Heart right ventricle (tissue), 16 donors: ENCODE results near the gene SHROOM2. TPM values are rescaled to one million over a fixed set of nuclear protein-coding genes. Genes with fewer than 3 reads are reported as not detected.
A peak's percentile ranks its signal among the peaks of the same experiment; 100 is the strongest.

ENCODE experiments used
- ATAC-seq, 8 donors: fragments of 200-7000 bp; cut with Tn5 transposase; one replicate each; pipeline ENCODE4 v1.9.1; 2020; ENCODE audit warnings: mild to moderate bottlenecking in 8 of 8, moderate library complexity in 8 of 8, moderate number of reproducible peaks in 1 of 8
- DNase-seq, 2 donors: peaks; one replicate each; pipeline ENCODE4 v3.0.0-alpha.2; 2020
- H3K27ac ChIP-seq, 10 donors: fragments of 200-600 bp; sonication (generic) in 2 of 10; one replicate each; pipeline versions ENCODE4 v1.5.0 to v1.8.0; 2020 to 2022; ENCODE audit warnings: mild to moderate bottlenecking in 3 of 10
- H3K27me3 ChIP-seq, 7 donors: fragments of 200-600 bp; one replicate each; pipeline ENCODE4 v1.8.0; 2021 to 2022; ENCODE audit warnings: mild to moderate bottlenecking in 2 of 7
- H3K36me3 ChIP-seq, 9 donors: fragments of 200-600 bp; sonication (generic) in 1 of 9; one replicate each; pipeline versions ENCODE4 v1.5.0 to v1.8.0; 2020 to 2022; ENCODE audit warnings: mild to moderate bottlenecking in 2 of 9
- H3K4me1 ChIP-seq, 9 donors: fragments of 200-600 bp; sonication (generic) in 1 of 9; one replicate each; pipeline versions ENCODE4 v1.5.0 to v1.8.0; 2020 to 2022; ENCODE audit warnings: mild to moderate bottlenecking in 4 of 9
- H3K4me3 ChIP-seq, 10 donors: fragments of 200-600 bp; sonication (generic) in 2 of 10; one replicate each; pipeline versions ENCODE4 v1.5.0 to v1.8.0; 2020 to 2022; ENCODE audit warnings: mild to moderate bottlenecking in 7 of 10, moderate library complexity in 2 of 10
- H3K9me3 ChIP-seq, 11 donors: fragments of 200-600 bp in 10 of 11; sonication (generic) in 2 of 11; one replicate each; pipeline versions ENCODE4 v1.5.0 to v1.8.0; 2013 to 2022; ENCODE audit warnings: mild to moderate bottlenecking in 2 of 11, control low read depth in 1 of 11, moderate library complexity in 1 of 11
- CTCF ChIP-seq, 9 donors: fragments of 200-600 bp; sonication (generic) in 2 of 9; IDR thresholded peaks; one replicate each; pipeline versions ENCODE4 v1.5.0 to v1.8.0; 2021 to 2022; ENCODE audit warnings: antibody characterized with exemption in 9 of 9, mild to moderate bottlenecking in 5 of 9, moderate library complexity in 1 of 9
- WGBS, 2 donors: extraction: QIAGEN DNeasy Blood & Tissue Kit; methylation state at CpG; one replicate each; pipeline ENCODE4 v1.1.7; 2013; ENCODE audit warnings: inconsistent platforms in 1 of 2; 5-methylcytosine and 5-hydroxymethylcytosine counted together
- intact Hi-C, 10 donors: fragments of 100-400 bp; cut with DNase I; formaldehyde crosslinking; loops; one replicate each; pipeline versions ENCODE4 v1.11.1 to v1.14.2; 2022
- polyA plus RNA-seq, 2 donors: library from polyadenylated mRNA; stranded (reverse); fragments of 200-250 nt; gene quantifications; one replicate each; pipeline ENCODE4 v1.2.3, GENCODE V29; 2013
- total RNA-seq, 10 donors: library from RNA; stranded (reverse); fragmentation: NEBNext Ultra II Directional in 3 of 10; extraction: Animal tissue kit (Norgen Biotek cat#: 25700) in 3 of 10; gene quantifications; one replicate each; pipeline versions ENCODE4 v1.2.1 to v1.2.4, GENCODE V29; 2021 to 2023
- donor health status: Arrhythmogenic right ventricular cardiomyopathy.
- donor health status: ischemic (EF 13 %, LVEDD 7.1; RV severe dilation, severe dysfunction).
- donor health status: healthy with polysubstance abuse.
- donor health status: DM: no; HTN: yes; CAD: no.
- donor health status: DM: no; HTN: no; CAD: no.
- donor health status: ischemic (EF 25% LVEDD 6.9; RV normal size, moderate dysfunction).
- donor health status: ischemic (EF 25% LVEDD 5.7; RV mildly dilated, moderate dysfunction).
- donor health status: healthy.
- donor health status: DM: yes; HTN: yes; CAD: no.
- donor health status: Ischemic cardiomyopathy.
- donor health status: ischemic (EF 35%, LVEDD 5.7; RV mildly dilated, moderate dysfunction).
- donor health status: nonischemic (EF 11% LVEDD 7.7; RV severe dilation, severe dysfunction).
- donor health status: DM: yes; HTN: yes; CAD: no.
- donor health status: PGD.
- donor health status: ischemic (EF 29% LVEDD 5.4; RV normal size, mild dysfunction).
- donor health status: nonischemic (EF 23%, LVEDD 6.1; RV moderate dilation, normal function).

SHROOM2 gene
- total and polyA plus RNA-seq, 12 donors: 0.13 to 1.7 (median 0.44) TPM

- Histone ChIP-seq H3K4me1 (peaks cover 0 to 7% (median 0%) of the 10 kb centered on the region in 9 donors), H3K4me3 (no peak overlapping the region), H3K9me3 (no peaks in the 10 kb centered on the region), H3K36me3 (no peaks in the 10 kb centered on the region), H3K27me3 (peaks cover 0 to 4% (median 0%) of the 10 kb centered on the region in 7 donors), H3K27ac (peak overlapping the region in 9 of 10 donors; percentile 32 to 74 (median 54))
- peak; percentile 73 to 92 (median 82) for ATAC-seq
- no peak for TF ChIP-seq CTCF (IDR thresholded peaks at IDR 0.05)
- peak in 1 of 2 donors; percentile 22 for DNase-seq
- intact Hi-C loops: no loop called here
- WGBS, 2 donors: 52 to 59% methylated on average over 11 of the region's 11 CpGs
These were observed 40.7 kb upstream of the SHROOM2 start for GRCh38 chrX:9745417-9746115.

GRCh38 chrX:9746148-9746888, 39.9 kb upstream of the SHROOM2 start:
- peak in 6 of 8 donors; percentile 30 to 84 (median 68) for ATAC-seq
- Histone ChIP-seq H3K4me3 (no peak overlapping the region), H3K4me1 (peaks cover 0 to 7% (median 0%) of the 10 kb centered on the region in 9 donors), H3K36me3 (no peaks in the 10 kb centered on the region), H3K27ac (peak overlapping the region in 9 of 10 donors; percentile 32 to 74 (median 52)), H3K27me3 (peaks cover 0 to 4% (median 0%) of the 10 kb centered on the region in 7 donors), H3K9me3 (no peaks in the 10 kb centered on the region)
- no peak for DNase-seq
- intact Hi-C loops: no loop called here
- no peak for TF ChIP-seq CTCF (IDR thresholded peaks at IDR 0.05)
- WGBS, 2 donors: 28 to 39% methylated on average over 3 of the region's 3 CpGs

- ATAC-seq (no peak), DNase-seq (no peak)
- Histone ChIP-seq H3K27ac (no peak overlapping the region), H3K9me3 (no peaks in the 10 kb centered on the region), H3K4me1 (peaks cover 0 to 7% (median 0%) of the 10 kb centered on the region in 9 donors), H3K27me3 (no peaks in the 10 kb centered on the region), H3K36me3 (no peaks in the 10 kb centered on the region), H3K4me3 (no peak overlapping the region)
- 91% methylated on average over 4 of the region's 4 CpGs for WGBS, 2 donors
- intact Hi-C loops: no loop called here
- TF ChIP-seq CTCF (IDR thresholded peaks at IDR 0.05): no peak
These were observed 38.6 kb upstream of the SHROOM2 start for GRCh38 chrX:9747644-9748043.

- TF ChIP-seq CTCF (IDR thresholded peaks at IDR 0.05): no peak
- H3K36me3 ChIP-seq: no peaks in the 10 kb centered on the region
- H3K4me1 ChIP-seq: peaks cover 0 to 7% (median 0%) of the 10 kb centered on the region in 9 donors
- 50 to 62% methylated on average over 8 to 11 of the region's 11 CpGs for WGBS, 2 donors
- no peak for DNase-seq
- H3K9me3 ChIP-seq: no peaks in the 10 kb centered on the region
- intact Hi-C loops: no loop called here
- H3K27me3 ChIP-seq: no peaks in the 10 kb centered on the region
- no peak overlapping the region for H3K27ac ChIP-seq
- H3K4me3 ChIP-seq: no peak overlapping the region
- no peak for ATAC-seq
These were observed 37.0 kb upstream of the SHROOM2 start for GRCh38 chrX:9749146-9749692.
